K562 (cell line): ENCODE results near the gene GREB1.

Experiments used
- CREB5 ChIP-seq: fragments of 250-450 bp; sonication (Bioruptor Pico); IDR thresholded peaks from 2 replicates; pipeline ENCODE4 v1.5.0; 2020; ENCODE audit warnings: mild to moderate bottlenecking
- CTCF ChIP-seq, 3 experiments: IDR thresholded peaks in 2 of 3; conservative IDR thresholded peaks in 1 of 3; 2 replicates each; pipeline ENCODE4 v1.5.1; 2011 to 2012; ENCODE audit warnings: low read length in 3 of 3, mild to moderate bottlenecking in 3 of 3, control low read depth in 2 of 3, improper control_type of control experiment in 1 of 3, inconsistent platforms in 1 of 3, low read depth in 1 of 3, mixed read lengths in 1 of 3, moderate library complexity in 1 of 3; ENCODE audit not compliant: insufficient read depth in 2 of 3
- MTA1 ChIP-seq: fragments of 450-650 bp; IDR thresholded peaks from 2 replicates; pipeline ENCODE4 v1.6.1; 2017; ENCODE audit warnings: borderline replicate concordance
- SRSF9 ChIP-seq: fragments of 200-400 bp; formaldehyde crosslinking; IDR thresholded peaks from 2 replicates; pipeline ENCODE4 v1.6.1; 2017; ENCODE audit warnings: low read depth, low read length, borderline replicate concordance
- ZNF165 ChIP-seq: fragments of 250-450 bp; sonication (Bioruptor Pico); IDR thresholded peaks from 2 replicates; pipeline ENCODE4 v1.4.0; 2020; ENCODE audit warnings: borderline replicate concordance
- ZNF76 ChIP-seq: fragments of 250-450 bp; sonication (Bioruptor Pico); IDR thresholded peaks from 2 replicates; pipeline ENCODE4 v1.4.0; 2020; ENCODE audit warnings: mild to moderate bottlenecking, moderate library complexity, borderline replicate concordance

DNA sequence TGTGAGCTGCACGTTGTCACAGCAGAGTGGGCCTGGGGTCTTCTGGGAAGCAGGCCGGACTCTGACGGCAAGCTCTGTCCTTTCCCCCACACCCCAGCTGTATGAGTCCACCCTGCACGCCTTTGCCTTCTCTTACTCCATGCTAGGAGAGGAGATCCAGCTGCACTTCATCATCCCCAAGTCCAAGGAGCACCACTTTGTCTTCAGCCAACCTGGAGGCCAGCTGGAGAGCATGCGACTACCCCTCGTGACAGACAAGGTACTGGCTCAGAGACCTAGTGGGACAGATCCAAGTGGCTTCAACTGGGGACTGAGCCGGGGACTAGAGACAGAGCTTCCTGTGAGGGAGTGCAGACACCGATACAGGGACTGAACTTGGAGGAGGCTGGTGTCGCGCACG is 96.0 kb downstream of the GREB1 start:
- no peak for TF ChIP-seq CTCF (IDR thresholded peaks at IDR 0.05 in 2 of 3, conservative IDR thresholded peaks at IDR 0.05 in 1 of 3; ENCODE audit: insufficient read depth in 2 of 3, low read depth in 1 of 3, low read length in 3 of 3)
- no peak for TF ChIP-seq MTA1
- no peak for TF ChIP-seq CREB5 (CRISPR knock-in tag)
- TF ChIP-seq ZNF165: no peak
- no peak for TF ChIP-seq SRSF9
- no peak for TF ChIP-seq ZNF76 (CRISPR knock-in tag)
